GM21360 (cell line): Measurements from ENCODE around the gene LDLRAD1.
"Not testable (repeated sequence)": the region's sequence is repeated elsewhere in the genome, so short reads cannot be mapped to it uniquely, and the experiment has no call there.

Experiments used
- ATAC-seq: cut with Tn5 transposase; IDR thresholded peaks from one replicate; pipeline ENCODE4 v1.9.1; 2021; ENCODE audit warnings: mild to moderate bottlenecking, moderate library complexity; ENCODE audit not compliant: unreplicated experiment

Gene LDLRAD1

DNA sequence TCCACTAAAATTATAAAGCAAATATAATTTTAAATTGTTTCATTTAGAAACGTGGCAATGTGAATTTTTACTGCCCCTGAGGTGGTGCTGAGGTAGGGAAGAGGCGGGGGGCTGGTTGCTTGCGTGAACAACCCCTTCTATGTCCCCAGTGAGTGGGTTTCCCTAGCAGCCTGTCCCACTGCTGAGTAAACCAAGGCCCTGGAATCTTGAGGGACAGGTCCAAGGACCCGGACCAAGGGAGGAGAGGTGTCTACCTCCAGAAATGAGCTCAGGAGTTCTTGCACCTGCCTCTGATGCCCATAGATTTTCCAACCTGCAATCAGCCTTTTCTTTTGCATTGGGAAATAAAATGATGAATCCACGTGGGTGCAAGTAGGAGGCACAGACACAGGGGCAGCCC, 649 bp upstream of the LDLRAD1 start:
- no peak for ATAC-seq

- ATAC-seq = no peak
These were observed 1.4 kb downstream of the LDLRAD1 start for GRCh38 chr1:54016343-54017282.

DNA sequence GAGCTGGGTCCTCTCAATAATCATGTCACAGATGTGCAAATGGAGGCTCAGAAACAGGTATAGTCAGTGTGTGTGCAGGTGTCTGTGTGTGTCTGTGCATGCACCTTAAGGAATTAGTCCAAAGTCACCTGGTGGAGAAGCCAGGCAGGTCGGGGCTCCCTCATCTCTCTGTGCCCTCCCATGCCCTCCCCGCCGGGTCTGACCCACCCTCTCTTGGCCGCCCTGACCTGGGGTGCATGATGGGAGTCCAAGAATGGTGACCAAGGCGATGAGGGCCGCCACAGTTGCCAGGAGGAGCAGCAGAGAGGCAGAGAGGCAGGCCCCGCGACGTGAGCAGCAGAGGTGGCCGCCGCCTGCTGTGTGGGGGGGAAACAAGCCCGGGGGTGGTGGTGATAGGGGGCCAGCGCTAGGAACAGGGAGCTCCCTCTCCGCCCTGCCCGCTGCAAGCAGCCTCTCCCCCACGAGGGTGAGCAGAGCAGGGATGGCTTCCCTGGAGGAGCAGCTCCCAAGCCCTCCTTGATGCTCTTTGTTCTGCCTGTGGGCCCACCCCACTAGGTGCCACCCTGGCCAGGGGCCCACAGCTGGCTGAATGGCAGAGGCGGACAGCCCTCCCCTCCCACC, 3.9 kb downstream of the LDLRAD1 start:
- no peak for ATAC-seq

- ATAC-seq = no peak
These were observed 4.5 kb downstream of the LDLRAD1 start for GRCh38 chr1:54013393-54014008.

DNA sequence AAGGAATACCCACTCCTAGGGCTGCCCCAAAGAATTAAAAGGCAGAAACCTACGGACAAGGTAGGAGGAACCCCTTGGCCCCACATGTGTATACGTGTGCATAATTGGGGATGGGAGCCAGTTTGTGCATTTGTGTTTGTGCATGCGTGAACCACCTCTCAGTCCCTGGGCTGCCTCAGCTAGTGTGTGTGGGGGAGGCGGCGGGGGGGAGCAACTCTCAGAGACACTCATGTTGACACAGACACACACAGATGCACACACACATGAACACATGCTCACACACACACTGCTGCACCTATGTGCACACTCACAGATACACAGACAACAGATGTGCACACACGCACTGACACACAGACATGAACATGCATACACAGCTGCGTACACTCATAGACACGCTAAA, 5.1 kb downstream of the LDLRAD1 start:
- no peak for ATAC-seq

GRCh38 chr1:54012008-54012325, 6.0 kb downstream of the LDLRAD1 start:
- no peak for ATAC-seq

DNA sequence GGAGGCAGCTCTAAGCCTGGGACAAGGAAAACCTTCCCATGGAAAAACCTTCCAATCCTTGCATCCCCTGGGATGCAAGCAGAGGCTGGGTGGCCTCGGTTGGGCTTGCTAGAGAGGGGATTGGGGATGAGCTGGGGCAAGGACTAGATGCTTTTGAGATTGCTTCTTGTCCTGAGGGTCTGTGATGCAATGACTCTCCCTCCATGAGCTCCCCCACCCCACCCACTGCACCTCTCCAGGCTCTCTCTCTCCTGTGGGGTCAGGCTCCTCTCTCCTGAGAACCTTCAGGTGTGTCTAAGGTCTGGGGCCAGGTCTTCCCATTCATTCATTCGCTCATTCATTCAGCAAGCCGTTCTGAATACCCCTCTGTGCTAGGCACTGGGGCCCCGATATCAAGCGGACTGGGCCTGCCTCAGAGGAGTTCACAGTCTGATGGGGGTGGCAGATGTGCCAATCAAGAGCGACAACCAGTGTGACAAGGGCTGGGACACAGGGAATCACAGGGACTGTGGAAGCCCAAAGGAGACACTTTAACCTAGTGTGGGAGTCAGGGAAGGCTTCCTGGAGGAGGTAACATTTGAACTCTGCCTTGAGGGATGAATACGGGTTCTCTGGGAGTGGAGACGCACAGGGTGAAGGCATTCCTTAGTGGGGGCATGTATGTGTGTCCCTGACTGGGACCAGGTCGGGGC, 6.5 kb downstream of the LDLRAD1 start:
- no peak for ATAC-seq

GRCh38 chr1:54010415-54011117, 7.4 kb downstream of the LDLRAD1 start:
- ATAC-seq = no peak

- no peak for ATAC-seq
These were observed 8.6 kb downstream of the LDLRAD1 start for GRCh38 chr1:54009406-54009805.

GRCh38 chr1:54008876-54009275, 9.1 kb downstream of the LDLRAD1 start:
- no peak for ATAC-seq

DNA sequence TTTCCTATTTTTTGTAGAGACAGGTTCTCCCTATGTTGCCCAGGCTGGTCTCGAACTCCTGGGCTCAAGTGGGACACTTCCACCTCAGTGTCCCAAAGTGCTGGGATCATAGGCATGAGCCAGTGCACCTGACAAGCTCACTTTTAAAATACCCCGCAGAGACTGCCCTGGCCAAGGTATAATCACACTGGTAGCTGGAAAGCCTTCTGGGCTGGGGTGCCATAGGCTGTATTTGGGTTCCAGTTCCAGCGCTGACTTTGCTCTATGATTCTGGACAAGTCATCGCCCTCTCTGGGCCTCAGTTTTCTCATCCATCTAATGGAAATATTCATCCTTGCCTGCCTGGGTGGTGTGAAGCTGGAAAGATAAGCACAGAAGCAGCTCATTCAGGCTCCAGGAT, 10.4 kb downstream of the LDLRAD1 start:
- no peak for ATAC-seq

GRCh38 chr1:54006508-54006907, 11.5 kb downstream of the LDLRAD1 start:
- no peak for ATAC-seq

DNA sequence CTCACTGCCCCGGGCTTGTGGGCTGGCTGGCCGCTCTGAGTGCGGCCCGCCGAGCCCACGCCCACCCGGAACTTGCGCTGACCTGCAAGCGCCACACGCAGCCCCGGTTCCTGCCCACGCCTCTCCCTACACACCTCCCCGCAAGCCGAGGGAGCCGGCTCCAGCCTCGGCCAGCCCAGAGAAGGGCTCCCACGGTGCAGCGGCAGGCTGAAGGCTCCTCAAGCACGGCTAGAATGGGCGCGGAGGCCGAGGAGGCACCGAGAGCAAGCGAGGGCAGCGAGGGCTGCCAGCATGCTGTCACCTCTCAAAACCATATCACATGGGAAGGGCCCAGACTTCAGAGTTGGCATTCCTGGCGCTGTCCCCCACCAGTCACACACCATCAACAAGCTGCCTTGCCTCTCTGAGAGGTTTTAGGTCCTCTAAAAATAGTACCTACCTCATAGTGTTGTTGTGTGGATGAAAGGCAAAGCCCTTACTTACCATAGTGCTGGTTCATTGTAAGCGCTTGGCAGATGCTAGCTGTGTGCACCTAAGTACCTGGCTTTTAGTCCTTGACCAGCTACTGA, 13.4 kb downstream of the LDLRAD1 start:
- ATAC-seq = no peak

GRCh38 chr1:54003750-54004480, 14.1 kb downstream of the LDLRAD1 start:
- ATAC-seq = not testable (repeated sequence)

- ATAC-seq = no peak
These were observed 14.7 kb downstream of the LDLRAD1 start for GRCh38 chr1:54003249-54003646.

DNA sequence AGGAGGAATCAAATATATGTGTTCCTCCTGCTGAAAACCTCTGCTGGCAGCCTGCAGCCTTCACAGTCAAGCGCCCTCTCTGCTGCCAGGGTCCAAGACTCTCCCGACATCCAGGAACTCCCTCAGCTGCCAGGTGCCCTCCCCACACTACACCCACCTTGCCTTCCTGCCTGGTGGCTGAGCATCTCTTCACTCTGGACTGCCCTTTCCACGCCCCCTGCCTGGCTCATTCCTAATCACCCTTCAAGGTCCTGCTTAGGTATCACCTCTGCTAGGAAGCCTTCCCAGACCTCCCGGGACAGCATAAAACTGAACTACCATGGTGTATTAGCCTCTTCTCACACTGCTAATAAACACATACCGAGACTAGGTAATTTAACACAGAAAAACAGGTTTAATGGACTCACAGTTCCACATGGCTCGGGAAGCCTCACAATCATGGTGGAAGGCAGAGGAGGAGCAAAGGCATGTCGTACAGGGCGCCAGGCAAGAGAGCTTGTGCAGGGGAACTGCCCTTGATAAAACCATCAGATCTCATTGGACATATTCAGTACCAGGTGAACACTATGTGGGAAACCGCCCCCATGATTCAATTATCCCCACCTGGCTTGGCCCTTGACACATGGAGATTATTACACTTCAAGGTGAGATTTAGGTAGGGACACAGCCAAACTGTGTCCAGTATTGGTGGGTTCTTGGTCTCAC, 15.3 kb downstream of the LDLRAD1 start:
- no peak for ATAC-seq

GRCh38 chr1:54001591-54001990, 16.4 kb downstream of the LDLRAD1 start:
- ATAC-seq = no peak

DNA sequence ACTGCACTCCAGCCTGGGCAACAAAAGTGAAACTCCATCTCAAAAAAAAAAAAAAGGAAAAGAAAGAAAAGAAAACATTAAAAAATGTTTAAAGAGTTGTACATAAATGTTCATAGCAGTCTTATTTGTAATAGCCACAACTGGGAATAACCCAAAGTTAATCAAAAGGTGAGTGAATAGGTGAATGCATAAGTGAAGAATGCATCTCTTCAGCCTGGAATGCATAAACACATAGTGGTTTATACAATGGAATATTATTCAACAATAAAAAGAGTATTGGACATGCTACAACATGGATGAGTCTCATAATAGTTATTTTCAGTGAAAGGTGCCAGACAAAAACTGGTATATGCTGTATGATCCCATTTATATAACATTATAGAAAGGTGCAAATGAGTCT, 18.1 kb downstream of the LDLRAD1 start:
- ATAC-seq = no peak

- ATAC-seq = no peak
These were observed 19.8 kb downstream of the LDLRAD1 start for GRCh38 chr1:53998223-53998622.
